Stimulated activated CD4-positive, alpha-beta T cell treated with anti-CD3 and anti-CD28 coated beads, TNF-alpha, amount 100 ng/mL, for 48 hours (primary cell): Measurements from ENCODE around the gene TCHH.

ENCODE experiments used
- DNase-seq, 3 donors: peaks; one replicate each; pipeline ENCODE4 v3.0.0-alpha.2; 2020; ENCODE audit warnings: low read depth in 3 of 3

TCHH gene

GRCh38 chr1:152067929-152068328 lies 47.3 kb downstream of the TCHH start:
- DNase-seq = no peak

GRCh38 chr1:152067150-152067549 lies 48.1 kb downstream of the TCHH start:
- DNase-seq = no peak

- DNase-seq = no peak
Observed at GRCh38 chr1:152061952-152062351, 53.3 kb downstream of the TCHH start.
